Endometrium (tissue), 2 donors: ENCODE results near the gene ABL1.
"Not testable (repeated sequence)": the region's sequence is repeated elsewhere in the genome, so short reads cannot be mapped to it uniquely, and the experiment has no call there.

Experiments
- FAIRE-seq: peaks from 2 replicates; lab custom pipeline; 2012; peaks lifted over from hg19 to GRCh38; lab: Jason Lieb, UNC
- donor health status: control.
- donor health status: control.

The ABL1 gene

GRCh38 chr9:130904070-130905044, 69.3 kb downstream of the ABL1 start:
- no peak for FAIRE-seq

DNA sequence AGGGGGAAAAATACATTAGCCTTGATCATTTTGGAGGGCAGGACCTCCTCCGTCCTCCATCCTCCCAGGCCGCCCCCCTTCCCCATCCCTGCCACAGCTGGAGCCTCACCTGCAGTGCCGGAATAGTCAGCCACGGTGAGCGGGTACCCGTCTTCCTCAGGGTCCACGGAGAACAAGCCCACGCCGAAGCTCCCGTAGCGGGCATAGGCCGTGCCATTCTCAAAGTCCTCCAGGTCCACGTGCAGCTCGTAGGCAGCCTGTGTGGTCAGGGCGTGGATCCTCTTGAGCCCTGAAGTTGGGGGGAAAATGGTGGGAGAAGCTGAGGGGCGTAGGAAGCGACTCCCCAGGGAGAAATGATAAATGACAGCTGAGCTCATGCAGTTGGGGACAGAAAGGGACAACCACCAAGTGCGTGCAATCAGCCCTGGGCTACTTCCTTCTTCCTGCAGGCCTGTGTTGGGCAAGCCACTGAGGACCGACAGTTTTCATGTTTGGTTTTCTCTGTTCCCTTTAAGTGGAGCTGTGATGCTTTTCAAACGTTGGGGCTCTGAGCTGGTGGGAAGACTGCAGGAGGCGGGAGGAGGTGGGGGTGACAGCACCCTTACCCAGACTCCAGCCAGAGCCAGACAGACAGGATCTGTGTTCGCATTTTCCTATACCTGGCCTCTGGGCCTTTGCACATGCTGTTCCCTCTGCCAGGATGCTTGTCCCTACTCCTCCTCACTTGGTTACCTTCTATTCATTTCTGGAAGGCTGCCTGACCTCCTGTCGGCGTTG, 70.3 kb downstream of the ABL1 start:
- FAIRE-seq: no peak

DNA sequence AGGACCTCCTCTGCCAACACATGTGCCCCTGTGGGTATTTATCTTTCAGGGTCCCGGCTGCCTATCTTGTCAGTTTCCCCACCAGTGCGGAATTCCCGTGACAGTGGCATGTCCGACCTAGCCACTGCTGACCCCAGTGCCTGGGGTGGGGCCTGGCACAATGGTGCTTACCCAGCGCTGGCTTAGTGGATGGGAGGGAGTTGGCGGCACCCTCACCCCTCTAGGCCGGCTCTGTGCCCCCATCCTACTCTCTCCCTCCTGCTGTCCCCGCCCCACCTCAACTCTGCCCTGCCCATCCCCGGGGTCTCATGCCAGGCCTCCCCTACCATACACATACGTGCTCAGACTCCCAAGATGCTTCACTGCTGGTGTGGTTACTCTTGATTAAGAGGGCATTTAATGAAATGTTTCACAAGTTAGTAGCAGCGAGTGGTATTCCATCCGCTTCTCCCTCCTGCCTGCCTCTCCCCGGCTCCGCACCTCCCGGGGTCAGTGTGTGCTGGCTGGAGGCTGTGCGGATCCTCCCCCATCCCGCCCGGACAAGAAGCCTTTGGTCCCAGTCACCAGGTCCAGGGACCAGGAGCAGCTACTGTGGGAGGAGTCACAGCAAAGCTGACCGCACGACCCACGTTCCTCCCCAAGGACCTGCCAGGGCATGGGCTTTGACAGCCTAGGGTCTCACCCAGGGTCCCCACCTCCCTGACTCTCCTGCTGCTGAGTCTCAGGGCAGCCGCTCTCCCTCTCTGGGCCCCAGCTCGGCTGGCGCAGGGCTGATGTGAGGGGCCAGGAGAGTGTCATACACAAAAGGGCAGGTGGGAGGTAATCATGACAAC, 71.1 kb downstream of the ABL1 start:
- no peak for FAIRE-seq

DNA sequence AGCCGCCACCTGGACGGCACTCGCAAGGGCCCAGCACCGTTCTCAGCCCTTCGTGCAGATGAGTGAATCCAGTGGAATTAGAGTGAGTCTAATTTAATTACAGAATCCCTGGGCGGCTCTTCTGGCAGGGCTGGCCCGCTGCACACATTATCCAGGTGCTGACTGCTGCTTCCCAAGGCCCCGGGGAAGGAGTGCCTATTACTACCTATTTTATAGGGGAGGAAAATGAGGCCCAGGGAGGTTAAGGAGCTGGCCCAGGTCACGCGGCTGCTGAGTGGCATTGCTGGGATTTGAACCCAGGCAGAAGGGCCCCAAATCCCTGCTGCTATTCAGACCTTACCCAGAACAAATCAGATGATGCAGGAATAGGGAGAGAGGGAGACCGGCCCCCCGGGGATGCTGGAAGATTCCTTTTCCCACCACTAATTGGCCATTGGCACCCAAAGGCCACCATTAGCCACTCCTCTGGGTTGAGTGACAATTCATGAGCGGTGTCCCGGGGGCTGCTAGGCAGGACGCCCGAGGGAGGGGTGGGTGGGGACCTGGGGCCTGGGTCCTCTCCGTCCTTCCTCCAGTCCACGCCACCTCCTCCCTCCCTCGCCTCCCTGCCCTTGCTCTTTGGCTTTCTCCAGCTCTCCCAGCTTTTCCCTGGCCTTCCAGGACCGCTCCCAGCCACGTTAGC, 71.8 kb downstream of the ABL1 start:
- FAIRE-seq: no peak

GRCh38 chr9:130908146-130908877, 73.3 kb downstream of the ABL1 start:
- no peak for FAIRE-seq

DNA sequence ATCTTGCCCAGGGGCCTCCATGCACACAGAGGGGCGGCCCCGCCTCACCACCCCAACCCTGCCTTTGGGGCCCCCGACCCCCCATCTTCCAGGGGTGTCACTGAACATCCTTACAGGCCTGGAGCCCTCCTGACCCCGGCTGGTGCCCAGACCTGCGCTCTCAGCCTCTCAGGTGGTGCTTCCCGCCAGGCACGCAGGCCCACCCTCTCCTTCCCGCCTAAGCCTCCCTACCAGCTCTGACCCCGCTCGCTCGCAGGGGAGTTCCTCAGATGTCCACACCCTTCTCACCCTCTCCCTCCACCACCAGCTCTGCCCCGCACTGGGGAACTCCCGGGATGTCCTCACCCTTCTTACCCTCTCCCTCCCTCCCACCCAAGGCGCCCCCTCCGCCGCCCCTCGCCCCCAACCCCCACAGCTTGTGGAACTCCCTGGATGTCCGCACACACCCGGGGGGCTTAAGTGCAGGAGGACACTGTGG, 73.9 kb downstream of the ABL1 start:
- FAIRE-seq: no peak

GRCh38 chr9:130910041-130910440, 75.0 kb downstream of the ABL1 start:
- FAIRE-seq: not testable (repeated sequence)

DNA sequence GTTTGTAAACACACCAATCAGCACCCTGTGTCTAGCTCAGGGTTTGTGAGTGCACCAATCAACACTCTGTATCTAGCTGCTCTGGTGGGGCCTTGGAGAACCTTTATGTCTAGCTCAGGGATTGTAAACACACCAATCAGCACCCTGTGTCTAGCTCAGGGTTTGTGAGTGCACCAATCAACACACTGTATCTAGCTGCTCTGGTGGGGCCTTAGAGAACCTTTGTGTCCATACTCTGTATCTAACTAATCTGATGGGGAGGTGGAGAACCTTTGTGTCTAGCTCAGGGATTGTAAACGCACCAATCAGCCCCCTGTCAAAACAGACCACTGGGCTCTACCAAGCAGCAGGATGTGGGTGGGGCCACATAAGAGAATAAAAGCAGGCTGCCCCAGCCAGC, 75.6 kb downstream of the ABL1 start:
- not testable (repeated sequence) for FAIRE-seq

DNA sequence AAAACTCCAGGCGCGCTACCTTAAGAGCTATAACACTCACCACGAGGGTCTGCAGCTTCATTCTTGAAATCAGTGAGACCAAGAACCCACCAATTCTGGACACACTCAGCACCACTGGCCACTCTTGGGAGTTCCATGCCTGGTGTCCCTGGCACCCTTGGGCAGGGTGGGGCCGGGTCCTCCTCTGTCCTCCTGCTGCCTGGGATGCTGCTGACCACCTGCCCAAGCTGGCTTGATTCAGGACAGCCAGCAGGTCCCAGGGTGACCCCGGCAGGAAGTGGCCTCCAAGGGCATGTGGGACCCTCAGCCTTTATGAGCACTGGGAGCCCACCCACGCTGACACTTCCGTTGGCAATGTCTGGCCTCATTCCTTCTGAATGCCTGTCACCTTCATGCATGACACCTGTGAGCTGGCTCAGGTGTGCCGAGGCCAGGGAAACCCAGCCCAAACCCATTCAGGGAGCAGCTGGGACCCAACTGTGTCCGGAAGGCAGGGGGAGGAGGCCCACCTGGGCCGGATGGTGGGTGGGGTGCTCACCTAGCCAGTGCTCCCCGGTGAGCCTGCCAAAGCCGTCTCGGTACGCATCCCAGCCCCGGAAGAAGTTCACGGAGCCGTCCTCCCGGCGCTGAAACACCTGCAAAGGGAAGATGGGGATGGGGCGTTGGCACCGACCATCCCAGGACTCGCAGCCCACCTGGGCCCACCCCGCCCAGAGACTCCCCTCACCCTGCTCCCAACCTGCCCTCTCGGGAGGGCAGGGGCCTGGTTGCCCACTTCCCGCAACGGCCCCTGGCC, 76.4 kb downstream of the ABL1 start:
- no peak for FAIRE-seq

- FAIRE-seq: no peak
Observed at GRCh38 chr9:130912932-130913598, 78.0 kb downstream of the ABL1 start.

DNA sequence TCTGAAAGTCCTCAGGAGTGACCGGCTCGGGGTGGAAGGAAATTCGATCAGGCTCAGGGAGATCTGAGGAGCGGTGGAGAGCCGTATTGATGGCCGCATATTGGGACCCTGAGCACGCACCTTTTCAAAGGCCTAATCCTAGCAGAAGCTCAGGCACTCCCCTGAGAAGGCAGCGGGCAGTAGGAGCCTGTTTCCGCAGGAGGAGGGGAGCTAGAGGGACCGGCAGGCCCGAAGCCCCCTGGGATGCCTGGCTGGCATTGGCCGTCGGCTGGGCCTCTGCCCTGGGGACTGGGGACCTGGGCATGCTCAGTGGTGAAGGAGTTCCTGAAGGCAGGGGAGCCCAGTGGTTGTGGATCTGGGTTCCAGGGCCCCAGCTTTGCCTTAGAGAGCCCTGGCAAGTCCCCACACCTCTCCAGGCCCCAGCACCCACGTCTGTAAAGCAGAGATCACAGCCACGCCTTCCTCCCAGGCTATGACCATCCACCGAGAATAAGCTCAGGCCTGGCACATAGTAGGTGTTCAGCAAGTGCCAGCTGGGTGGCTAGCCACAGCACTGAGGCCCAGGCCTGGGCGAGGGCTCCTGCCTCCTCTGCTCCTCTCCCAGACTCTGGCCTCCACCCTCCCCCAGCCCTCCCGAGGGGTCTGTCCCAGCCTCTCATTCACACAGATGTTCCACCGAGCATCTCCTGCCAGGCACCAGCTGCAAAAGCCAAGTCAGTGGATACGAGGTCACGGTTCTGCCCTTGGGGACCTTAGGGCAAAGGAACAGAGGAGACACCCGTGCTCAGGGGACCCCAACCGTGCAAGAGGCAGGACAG, 78.8 kb downstream of the ABL1 start:
- no peak for FAIRE-seq

- FAIRE-seq: no peak
Observed at GRCh38 chr9:130914417-130915095, 79.5 kb downstream of the ABL1 start.

- FAIRE-seq: no peak
Observed at GRCh38 chr9:130915096-130915447, 80.0 kb downstream of the ABL1 start.

GRCh38 chr9:130917168-130917960, 82.3 kb downstream of the ABL1 start:
- FAIRE-seq: no peak

GRCh38 chr9:130918101-130918825, 83.2 kb downstream of the ABL1 start:
- no peak for FAIRE-seq

DNA sequence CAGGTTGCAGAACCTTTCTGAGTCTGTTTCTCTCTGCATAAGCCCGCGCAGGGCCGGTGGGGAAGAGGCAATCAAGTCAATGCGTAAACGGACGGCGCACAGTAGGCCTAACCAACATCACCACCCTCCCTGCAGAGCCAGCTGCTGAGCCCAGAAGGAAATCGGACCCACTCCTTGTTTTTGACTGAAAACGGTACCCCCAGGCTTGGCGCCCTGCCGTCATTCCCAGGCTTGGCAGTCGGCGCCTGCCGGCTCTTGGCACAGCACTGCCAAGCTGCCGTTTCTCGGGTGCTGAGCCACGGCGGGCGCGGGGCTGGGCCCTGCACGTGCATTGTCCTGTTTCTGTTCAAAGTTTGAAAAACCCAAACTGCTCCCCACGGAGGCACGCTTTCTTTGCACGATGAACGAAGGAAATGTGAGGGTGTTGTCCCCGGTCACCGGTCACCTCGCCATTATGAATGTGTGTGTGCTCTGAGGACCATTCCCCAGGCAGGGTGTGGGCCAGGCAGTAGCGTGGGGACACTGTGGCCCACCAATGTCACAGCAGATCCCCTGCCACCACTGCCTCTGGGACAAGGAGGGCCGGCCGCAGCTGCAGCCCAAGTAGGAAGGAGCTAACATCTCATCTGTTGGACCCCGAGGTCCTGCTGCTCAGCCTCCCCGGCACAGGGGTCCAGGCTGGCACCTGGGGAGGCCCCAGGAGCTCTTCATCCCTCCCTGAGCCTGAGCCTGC, 83.9 kb downstream of the ABL1 start:
- FAIRE-seq: no peak
